A172 (cell line): ENCODE results near the gene ALDH1A3. TPM values are rescaled to one million over a fixed set of nuclear protein-coding genes. Genes with fewer than 3 reads are reported as not detected.

Source experiments
- DNase-seq: peaks from one replicate; pipeline ENCODE4 v3.0.0-alpha.2; 2015; ENCODE audit warnings: low spot score
- total RNA-seq: library from RNA; depleted of rRNA; stranded (reverse); fragments of >200 nt; shearing (Covaris generic); gene quantifications from 2 replicates; pipeline ENCODE4 v1.2.3, GENCODE V29; 2014

The ALDH1A3 gene
- total RNA-seq, 1 experiment from 2014 or later: 17.6 TPM

GRCh38 chr15:100925480-100925879, 45.8 kb downstream of the ALDH1A3 start:
- DNase-seq: no peak

- DNase-seq: no peak
These were observed 46.6 kb downstream of the ALDH1A3 start for GRCh38 chr15:100926258-100926657.

GRCh38 chr15:100926971-100927756, 47.5 kb downstream of the ALDH1A3 start:
- DNase-seq: no peak

GRCh38 chr15:100928632-100929280, 49.1 kb downstream of the ALDH1A3 start:
- no peak for DNase-seq

- no peak for DNase-seq
These were observed 50.0 kb downstream of the ALDH1A3 start for GRCh38 chr15:100929641-100930042.

GRCh38 chr15:100930306-100930848, 50.7 kb downstream of the ALDH1A3 start:
- DNase-seq: no peak

- no peak for DNase-seq
These were observed 51.7 kb downstream of the ALDH1A3 start for GRCh38 chr15:100931143-100931890.

- peak; percentile 20 for DNase-seq
These were observed 53.2 kb downstream of the ALDH1A3 start for GRCh38 chr15:100932676-100933348.

- no peak for DNase-seq
These were observed 54.5 kb downstream of the ALDH1A3 start for GRCh38 chr15:100934166-100934565.

- no peak for DNase-seq
These were observed 55.1 kb downstream of the ALDH1A3 start for GRCh38 chr15:100934726-100935125.

- DNase-seq: no peak
These were observed 57.5 kb downstream of the ALDH1A3 start for GRCh38 chr15:100937171-100937570.

GRCh38 chr15:100939791-100940190, 60.2 kb downstream of the ALDH1A3 start:
- no peak for DNase-seq

GRCh38 chr15:100940767-100941379, 61.2 kb downstream of the ALDH1A3 start:
- DNase-seq: no peak

GRCh38 chr15:100941536-100941935, 61.9 kb downstream of the ALDH1A3 start:
- DNase-seq: no peak

GRCh38 chr15:100942656-100943425, 63.2 kb downstream of the ALDH1A3 start:
- DNase-seq: no peak

GRCh38 chr15:100944244-100944895, 64.7 kb downstream of the ALDH1A3 start:
- no peak for DNase-seq

GRCh38 chr15:100944986-100945385, 65.4 kb downstream of the ALDH1A3 start:
- DNase-seq: no peak

GRCh38 chr15:100947760-100948429, 68.3 kb downstream of the ALDH1A3 start:
- no peak for DNase-seq

GRCh38 chr15:100948430-100948762, 68.8 kb downstream of the ALDH1A3 start:
- no peak for DNase-seq

GRCh38 chr15:100949691-100950090, 70.1 kb downstream of the ALDH1A3 start:
- DNase-seq: no peak
